Neural cell (in vitro differentiated cells): Measurements from ENCODE around the gene ACE. TPM values are rescaled to one million over a fixed set of nuclear protein-coding genes. Genes with fewer than 3 reads are reported as not detected.

Source experiments
- H2AFZ ChIP-seq: fragments of 200-600, 300-800 bp; sonication (generic), shearing (Covaris generic); 2 replicates; pipeline ENCODE4 v1.6.0; 2014; ENCODE audit warnings: low read depth, mild to moderate bottlenecking, antibody characterized with exemption, low read length, moderate library complexity
- H3F3A ChIP-seq: fragments of 200-600 bp; shearing (Covaris generic); 2 replicates; pipeline ENCODE4 v1.6.1; 2016; ENCODE audit warnings: mild to moderate bottlenecking, moderate library complexity, mixed read lengths, antibody characterized with exemption, low read length; ENCODE audit not compliant: insufficient read depth, poor library complexity, severe bottlenecking
- H3K27ac ChIP-seq: fragments of 200-600, 300-800 bp; sonication (generic), shearing (Covaris generic); 2 replicates; pipeline ENCODE4 v1.5.1; 2014; ENCODE audit warnings: mild to moderate bottlenecking, low read length, moderate library complexity
- H3K27me3 ChIP-seq: fragments of 300-800, 200-600 bp; sonication (generic), shearing (Covaris generic); 2 replicates; pipeline ENCODE4 v1.6.0; 2014; ENCODE audit warnings: mild to moderate bottlenecking, low read depth, low read length, moderate library complexity; ENCODE audit not compliant: insufficient read depth
- H3K36me3 ChIP-seq: fragments of 300-800, 200-600 bp; sonication (generic), shearing (Covaris generic); 2 replicates; pipeline ENCODE4 v1.5.1; 2014; ENCODE audit warnings: mild to moderate bottlenecking, antibody characterized with exemption, low read length, moderate library complexity; ENCODE audit not compliant: insufficient read depth
- H3K4me2 ChIP-seq: fragments of 300-800, 200-600 bp; sonication (generic), shearing (Covaris generic); 2 replicates; pipeline ENCODE4 v1.6.0; 2014; ENCODE audit warnings: mild to moderate bottlenecking, low read length
- H3K4me3 ChIP-seq: fragments of 300-800, 200-600 bp; sonication (generic), shearing (Covaris generic); 2 replicates; pipeline ENCODE4 v1.5.1; 2014; ENCODE audit warnings: mild to moderate bottlenecking, low read length, moderate library complexity
- H3K79me2 ChIP-seq: fragments of 200-600 bp; shearing (Covaris generic); replicated peaks from 2 replicates; pipeline ENCODE4 v1.6.0; 2014; ENCODE audit warnings: mild to moderate bottlenecking, low read length, moderate library complexity; ENCODE audit not compliant: insufficient read depth
- H3K9ac ChIP-seq: fragments of 300-800, 200-600 bp; sonication (generic), shearing (Covaris generic); 2 replicates; pipeline ENCODE4 v1.6.1; 2016; ENCODE audit warnings: mild to moderate bottlenecking, low read length, mixed read lengths
- H3K9me2 ChIP-seq: fragments of 200-600 bp; shearing (Covaris generic); 2 replicates; pipeline ENCODE4 v1.6.1; 2016; ENCODE audit warnings: mild to moderate bottlenecking, low read length, mixed read lengths; ENCODE audit not compliant: insufficient read depth
- H3K9me3 ChIP-seq: fragments of 200-600, 300-800 bp; sonication (generic), shearing (Covaris generic); 2 replicates; pipeline ENCODE4 v1.6.1; 2016; ENCODE audit warnings: mild to moderate bottlenecking, mixed run types, low read length, moderate library complexity, mixed read lengths
- H4K20me1 ChIP-seq: fragments of 200-600 bp; shearing (Covaris generic); 2 replicates; pipeline ENCODE4 v1.6.1; 2016; ENCODE audit warnings: mild to moderate bottlenecking, mixed run types; ENCODE audit not compliant: insufficient read depth
- EP300 ChIP-seq: fragments of 450-650 bp; conservative IDR thresholded peaks from 2 replicates; pipeline ENCODE4 v1.6.1; 2014; ENCODE audit warnings: antibody characterized with exemption, mild to moderate bottlenecking, moderate library complexity; ENCODE audit not compliant: poor library complexity, severe bottlenecking
- EZH2 ChIP-seq: fragments of 200-600, 300-800 bp; shearing (Covaris generic), sonication (generic); IDR thresholded peaks from 2 replicates; pipeline ENCODE4 v1.6.1; 2014; ENCODE audit warnings: antibody characterized with exemption, low read length, borderline replicate concordance, mild to moderate bottlenecking; ENCODE audit not compliant: insufficient read depth, poor library complexity, severe bottlenecking
- MXI1 ChIP-seq: fragments of 450-650 bp; conservative IDR thresholded peaks from 2 replicates; pipeline ENCODE4 v1.6.1; 2014; ENCODE audit warnings: antibody characterized with exemption, mild to moderate bottlenecking; ENCODE audit not compliant: poor library complexity, severe bottlenecking
- POLR2AphosphoS5 ChIP-seq: IDR thresholded peaks from 2 replicates; pipeline ENCODE4 v1.6.1; 2012
- RAD21 ChIP-seq: fragments of 450-650 bp; conservative IDR thresholded peaks from 2 replicates; pipeline ENCODE4 v1.6.1; 2014; ENCODE audit warnings: antibody characterized with exemption, mild to moderate bottlenecking, moderate library complexity
- SMC3 ChIP-seq: fragments of 450-650 bp; conservative IDR thresholded peaks from 2 replicates; pipeline ENCODE4 v1.6.1; 2014; ENCODE audit warnings: antibody characterized with exemption, mild to moderate bottlenecking, moderate library complexity; ENCODE audit not compliant: poor library complexity
- TAF1 ChIP-seq: IDR thresholded peaks from 2 replicates; pipeline ENCODE4 v1.6.1; 2012; ENCODE audit warnings: low read depth
- polyA plus RNA-seq: library from polyadenylated mRNA; depleted of rRNA; stranded (reverse); fragments of >200 nt; gene quantifications from 2 replicates; pipeline ENCODE4 v1.2.3, GENCODE V29; 2014
- TF ChIP-seq, protein P1 (sequence below): fragments of 450-650 bp; IDR thresholded peaks from 2 replicates; pipeline ENCODE4 v1.5.1; 2014; ENCODE audit warnings: antibody characterized with exemption, mild to moderate bottlenecking, moderate library complexity; ENCODE audit not compliant: poor library complexity, severe bottlenecking
- TF ChIP-seq, protein P2 (sequence below): IDR thresholded peaks from 2 replicates; pipeline ENCODE4 v1.6.1; 2012; ENCODE audit warnings: borderline replicate concordance

Gene ACE
- polyA plus RNA-seq, 1 donor from 2014 or later, result 1.5 TPM

DNA sequence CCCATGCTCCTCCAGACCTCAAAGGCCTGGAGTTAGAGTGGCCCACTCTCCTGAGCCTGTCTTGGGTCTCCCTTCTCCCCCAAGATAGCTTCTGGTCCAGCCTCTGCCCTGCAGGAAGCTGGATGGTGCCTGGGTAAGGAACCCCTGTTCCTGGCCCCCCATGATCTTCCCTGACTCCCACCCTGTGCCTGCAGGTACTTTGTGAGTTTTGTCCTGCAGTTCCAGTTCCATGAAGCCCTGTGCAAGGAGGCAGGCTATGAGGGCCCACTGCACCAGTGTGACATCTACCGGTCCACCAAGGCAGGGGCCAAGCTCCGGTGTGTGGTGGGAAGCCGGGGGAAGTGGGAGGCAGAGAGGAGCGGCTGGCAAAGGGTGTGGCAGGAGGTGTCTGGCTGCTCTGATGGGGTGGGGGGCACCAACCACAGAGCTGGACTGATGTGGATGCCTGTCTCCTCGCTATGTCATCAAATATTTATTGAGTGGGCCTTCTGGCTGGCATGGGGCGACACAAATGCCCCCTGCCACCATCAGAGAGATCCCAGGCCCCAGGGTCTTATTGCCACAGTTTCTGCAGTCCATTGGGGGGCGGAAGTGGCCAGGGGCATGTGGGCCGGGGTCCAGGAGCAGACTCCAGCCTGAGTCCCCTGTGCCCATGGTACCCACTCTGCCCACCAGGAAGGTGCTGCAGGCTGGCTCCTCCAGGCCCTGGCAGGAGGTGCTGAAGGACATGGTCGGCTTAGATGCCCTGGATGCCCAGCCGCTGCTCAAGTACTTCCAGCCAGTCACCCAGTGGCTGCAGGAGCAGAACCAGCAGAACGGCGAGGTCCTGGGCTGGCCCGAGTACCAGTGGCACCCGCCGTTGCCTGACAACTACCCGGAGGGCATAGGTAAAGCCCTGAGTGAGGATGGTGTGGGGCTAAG lies 7.1 kb downstream of the ACE start:
- no peak overlapping the region for H3K4me3 ChIP-seq
- H3K79me2 ChIP-seq, result no peaks in the 10 kb centered on the region
- TF ChIP-seq SMC3 (no peak), MXI1 (no peak), RAD21 (no peak), EZH2 (no peak), TAF1 (no peak), EP300 (no peak), POLR2AphosphoS5 (no peak)
- TF ChIP-seq, protein P1, sequence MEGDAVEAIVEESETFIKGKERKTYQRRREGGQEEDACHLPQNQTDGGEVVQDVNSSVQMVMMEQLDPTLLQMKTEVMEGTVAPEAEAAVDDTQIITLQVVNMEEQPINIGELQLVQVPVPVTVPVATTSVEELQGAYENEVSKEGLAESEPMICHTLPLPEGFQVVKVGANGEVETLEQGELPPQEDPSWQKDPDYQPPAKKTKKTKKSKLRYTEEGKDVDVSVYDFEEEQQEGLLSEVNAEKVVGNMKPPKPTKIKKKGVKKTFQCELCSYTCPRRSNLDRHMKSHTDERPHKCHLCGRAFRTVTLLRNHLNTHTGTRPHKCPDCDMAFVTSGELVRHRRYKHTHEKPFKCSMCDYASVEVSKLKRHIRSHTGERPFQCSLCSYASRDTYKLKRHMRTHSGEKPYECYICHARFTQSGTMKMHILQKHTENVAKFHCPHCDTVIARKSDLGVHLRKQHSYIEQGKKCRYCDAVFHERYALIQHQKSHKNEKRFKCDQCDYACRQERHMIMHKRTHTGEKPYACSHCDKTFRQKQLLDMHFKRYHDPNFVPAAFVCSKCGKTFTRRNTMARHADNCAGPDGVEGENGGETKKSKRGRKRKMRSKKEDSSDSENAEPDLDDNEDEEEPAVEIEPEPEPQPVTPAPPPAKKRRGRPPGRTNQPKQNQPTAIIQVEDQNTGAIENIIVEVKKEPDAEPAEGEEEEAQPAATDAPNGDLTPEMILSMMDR, result no peak
- TF ChIP-seq, protein P2, sequence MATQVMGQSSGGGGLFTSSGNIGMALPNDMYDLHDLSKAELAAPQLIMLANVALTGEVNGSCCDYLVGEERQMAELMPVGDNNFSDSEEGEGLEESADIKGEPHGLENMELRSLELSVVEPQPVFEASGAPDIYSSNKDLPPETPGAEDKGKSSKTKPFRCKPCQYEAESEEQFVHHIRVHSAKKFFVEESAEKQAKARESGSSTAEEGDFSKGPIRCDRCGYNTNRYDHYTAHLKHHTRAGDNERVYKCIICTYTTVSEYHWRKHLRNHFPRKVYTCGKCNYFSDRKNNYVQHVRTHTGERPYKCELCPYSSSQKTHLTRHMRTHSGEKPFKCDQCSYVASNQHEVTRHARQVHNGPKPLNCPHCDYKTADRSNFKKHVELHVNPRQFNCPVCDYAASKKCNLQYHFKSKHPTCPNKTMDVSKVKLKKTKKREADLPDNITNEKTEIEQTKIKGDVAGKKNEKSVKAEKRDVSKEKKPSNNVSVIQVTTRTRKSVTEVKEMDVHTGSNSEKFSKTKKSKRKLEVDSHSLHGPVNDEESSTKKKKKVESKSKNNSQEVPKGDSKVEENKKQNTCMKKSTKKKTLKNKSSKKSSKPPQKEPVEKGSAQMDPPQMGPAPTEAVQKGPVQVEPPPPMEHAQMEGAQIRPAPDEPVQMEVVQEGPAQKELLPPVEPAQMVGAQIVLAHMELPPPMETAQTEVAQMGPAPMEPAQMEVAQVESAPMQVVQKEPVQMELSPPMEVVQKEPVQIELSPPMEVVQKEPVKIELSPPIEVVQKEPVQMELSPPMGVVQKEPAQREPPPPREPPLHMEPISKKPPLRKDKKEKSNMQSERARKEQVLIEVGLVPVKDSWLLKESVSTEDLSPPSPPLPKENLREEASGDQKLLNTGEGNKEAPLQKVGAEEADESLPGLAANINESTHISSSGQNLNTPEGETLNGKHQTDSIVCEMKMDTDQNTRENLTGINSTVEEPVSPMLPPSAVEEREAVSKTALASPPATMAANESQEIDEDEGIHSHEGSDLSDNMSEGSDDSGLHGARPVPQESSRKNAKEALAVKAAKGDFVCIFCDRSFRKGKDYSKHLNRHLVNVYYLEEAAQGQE, result no peak
- peaks cover 7% of the 10 kb centered on the region for H3K27me3 ChIP-seq
- H3K4me2 ChIP-seq, result no peak overlapping the region
- no peaks in the 10 kb centered on the region for H4K20me1 ChIP-seq
- H3F3A ChIP-seq, result no peaks in the 10 kb centered on the region
- no peak overlapping the region for H3K9ac ChIP-seq
- no peaks in the 10 kb centered on the region for H3K36me3 ChIP-seq
- no peaks in the 10 kb centered on the region for H3K9me3 ChIP-seq
- H3K9me2 ChIP-seq, result no peaks in the 10 kb centered on the region
- no peak overlapping the region for H3K27ac ChIP-seq
- no peak overlapping the region for H2AFZ ChIP-seq

DNA sequence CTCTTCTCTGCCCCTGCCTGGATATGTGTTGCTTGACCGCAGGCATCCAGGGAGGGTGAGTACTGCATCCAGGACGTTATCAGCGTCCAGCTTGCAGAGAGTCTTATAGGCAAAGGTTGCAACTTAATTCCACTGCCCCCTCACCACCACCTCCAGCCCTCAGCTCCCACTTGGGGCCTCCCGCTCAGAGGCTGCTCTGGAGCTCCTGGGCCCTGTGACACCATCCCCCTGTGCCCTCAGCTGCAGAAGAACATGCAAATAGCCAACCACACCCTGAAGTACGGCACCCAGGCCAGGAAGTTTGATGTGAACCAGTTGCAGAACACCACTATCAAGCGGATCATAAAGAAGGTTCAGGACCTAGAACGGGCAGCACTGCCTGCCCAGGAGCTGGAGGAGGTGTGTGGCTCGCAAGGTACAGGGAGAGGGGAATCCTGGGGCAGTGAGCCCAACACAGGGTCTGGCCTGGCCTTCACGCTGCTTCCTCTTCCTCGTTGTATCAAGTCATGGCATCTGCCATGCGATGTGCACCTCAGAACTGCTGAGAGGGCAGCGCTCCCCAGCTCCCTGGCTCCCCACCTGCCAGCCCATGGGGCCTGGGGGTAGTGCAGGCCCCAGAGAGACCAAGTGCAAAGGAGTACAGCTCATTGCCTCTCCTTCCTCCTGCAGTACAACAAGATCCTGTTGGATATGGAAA lies 9.6 kb downstream of the ACE start:
- H3K9ac ChIP-seq, result no peak overlapping the region
- TF ChIP-seq EZH2 (no peak), POLR2AphosphoS5 (no peak)
- TF ChIP-seq, protein P2, result no peak
- H3K27ac ChIP-seq, result no peak overlapping the region
- no peaks in the 10 kb centered on the region for H3F3A ChIP-seq
- no peaks in the 10 kb centered on the region for H3K79me2 ChIP-seq
- no peak overlapping the region for H3K4me3 ChIP-seq
- no peak overlapping the region for H3K4me2 ChIP-seq
- no peaks in the 10 kb centered on the region for H3K9me2 ChIP-seq
- H3K27me3 ChIP-seq, result no peaks in the 10 kb centered on the region
- no peaks in the 10 kb centered on the region for H3K9me3 ChIP-seq
- H3K36me3 ChIP-seq, result no peaks in the 10 kb centered on the region
- no peaks in the 10 kb centered on the region for H4K20me1 ChIP-seq
- H2AFZ ChIP-seq, result no peak overlapping the region
